Measurements from ENCODE around the gene P2RY11. TPM values are rescaled to one million over a fixed set of nuclear protein-coding genes. Genes with fewer than 3 reads are reported as not detected.

P2RY11 gene
- polyA plus RNA-seq, 2 of the 4 experiments (the other 2 are of a cell fraction), result 1.9 to 6.4 TPM

DNA sequence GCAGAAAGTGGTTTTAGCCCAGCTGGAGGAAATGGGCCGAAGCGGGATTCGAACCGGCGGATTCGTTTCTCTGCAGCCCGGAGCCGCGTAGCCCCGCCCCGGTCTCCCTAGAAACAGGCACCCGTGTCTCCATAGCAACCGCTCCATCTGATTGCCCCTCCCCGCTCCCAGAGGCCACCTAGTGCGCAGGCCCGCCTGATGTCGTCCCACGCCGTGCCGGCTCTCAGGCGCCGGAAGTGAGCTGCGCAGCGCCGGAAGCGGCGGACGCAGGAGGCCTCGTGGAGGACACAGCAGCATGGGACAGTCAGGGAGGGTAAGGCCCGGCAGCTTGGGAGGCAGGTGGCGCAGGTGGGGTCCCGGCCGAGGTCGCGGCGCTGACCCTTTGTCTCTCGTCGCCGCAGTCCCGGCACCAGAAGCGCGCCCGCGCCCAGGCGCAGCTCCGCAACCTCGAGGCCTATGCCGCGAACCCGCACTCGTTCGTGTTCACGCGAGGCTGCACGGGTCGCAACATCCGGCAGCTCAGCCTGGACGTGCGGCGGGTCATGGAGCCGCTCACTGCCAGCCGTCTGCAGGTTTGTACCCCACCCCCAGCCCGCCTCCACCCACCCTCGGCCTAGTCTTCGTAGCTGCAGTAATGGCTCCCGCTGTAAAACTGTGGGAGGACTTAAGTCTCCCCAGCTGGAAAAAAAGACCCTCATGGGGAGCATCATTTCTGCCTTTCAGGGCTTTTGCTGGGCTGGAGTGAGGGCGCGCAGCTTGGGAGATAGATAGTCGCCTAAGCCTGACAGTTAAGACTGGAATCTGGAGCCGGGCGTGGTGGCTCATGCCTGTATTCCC lies 5.2 kb upstream of the P2RY11 start, which contains the start of gene PPAN (continued):
- TF ChIP-seq POLR2AphosphoS2 (conservative IDR thresholded peaks at IDR 0.05; ENCODE audit: low read length) (no peak), CHD4 (IDR thresholded peaks at IDR 0.05; ENCODE audit: borderline replicate concordance) (no peak), RCOR1 (IDR thresholded peaks at IDR 0.05; ENCODE audit: low read depth, low read length) (no peak)

DNA sequence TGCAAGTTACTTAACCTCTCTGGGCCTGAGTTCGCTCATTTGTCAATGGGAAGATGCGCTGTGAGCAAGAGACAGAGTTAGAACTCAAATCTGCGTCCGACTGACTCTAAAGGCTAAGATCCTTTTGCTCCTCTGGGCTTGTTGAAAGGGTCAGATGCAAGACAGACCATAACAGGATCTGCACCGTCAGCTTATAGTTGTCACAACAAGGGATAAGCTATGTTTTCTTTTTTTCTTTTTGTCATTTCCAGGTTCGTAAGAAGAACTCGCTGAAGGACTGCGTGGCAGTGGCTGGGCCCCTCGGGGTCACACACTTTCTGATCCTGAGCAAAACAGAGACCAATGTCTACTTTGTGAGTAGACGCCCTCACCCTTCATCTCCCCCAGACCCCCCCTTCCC lies 4.2 kb upstream of the P2RY11 start:
- 55% methylated on average over 10 of the region's 10 CpGs for whole genome bisulfite sequencing (ENCODE audit: missing lambda C conversion rate)
- POLR2A ChIA-PET, result interaction anchor here (2.4 kb wide), 1 partner anchor 10 kb away, joined by 6 read pairs; no protein-coding TSS in a partner anchor
- H3K4me3 ChIP-seq, result peak overlapping the region; percentile 97
- ATAC-seq (no peak), FAIRE-seq (no peak), DNase-seq (ENCODE audit: low read depth in 1 of 2, low spot score in 1 of 2) (no peak)
- TF ChIP-seq MAFK (IDR thresholded peaks at IDR 0.05; ENCODE audit: partially characterized antibody), result peak; percentile 44
- TF ChIP-seq, protein P1, sequence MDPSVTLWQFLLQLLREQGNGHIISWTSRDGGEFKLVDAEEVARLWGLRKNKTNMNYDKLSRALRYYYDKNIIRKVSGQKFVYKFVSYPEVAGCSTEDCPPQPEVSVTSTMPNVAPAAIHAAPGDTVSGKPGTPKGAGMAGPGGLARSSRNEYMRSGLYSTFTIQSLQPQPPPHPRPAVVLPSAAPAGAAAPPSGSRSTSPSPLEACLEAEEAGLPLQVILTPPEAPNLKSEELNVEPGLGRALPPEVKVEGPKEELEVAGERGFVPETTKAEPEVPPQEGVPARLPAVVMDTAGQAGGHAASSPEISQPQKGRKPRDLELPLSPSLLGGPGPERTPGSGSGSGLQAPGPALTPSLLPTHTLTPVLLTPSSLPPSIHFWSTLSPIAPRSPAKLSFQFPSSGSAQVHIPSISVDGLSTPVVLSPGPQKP (IDR thresholded peaks at IDR 0.05; ENCODE audit: low read depth, low read length), result no peak
- H3K27ac ChIP-seq, result peak overlapping the region; percentile 96 to 99
- H3K4me2 ChIP-seq, result peak overlapping the region; percentile 99
- H3K4me1 ChIP-seq, result peaks cover 26% of the 10 kb centered on the region; the same call in 2 of the 3 replicates
- CTCF ChIA-PET, result interaction anchor here (0.6 to 3.9 kb wide), 6 partner anchors 8 to 745 kb away, joined by 3 to 20 read pairs (median 10); partner anchors contain the start of gene EIF3G
- no peaks in the 10 kb centered on the region for H3K9me3 ChIP-seq

DNA sequence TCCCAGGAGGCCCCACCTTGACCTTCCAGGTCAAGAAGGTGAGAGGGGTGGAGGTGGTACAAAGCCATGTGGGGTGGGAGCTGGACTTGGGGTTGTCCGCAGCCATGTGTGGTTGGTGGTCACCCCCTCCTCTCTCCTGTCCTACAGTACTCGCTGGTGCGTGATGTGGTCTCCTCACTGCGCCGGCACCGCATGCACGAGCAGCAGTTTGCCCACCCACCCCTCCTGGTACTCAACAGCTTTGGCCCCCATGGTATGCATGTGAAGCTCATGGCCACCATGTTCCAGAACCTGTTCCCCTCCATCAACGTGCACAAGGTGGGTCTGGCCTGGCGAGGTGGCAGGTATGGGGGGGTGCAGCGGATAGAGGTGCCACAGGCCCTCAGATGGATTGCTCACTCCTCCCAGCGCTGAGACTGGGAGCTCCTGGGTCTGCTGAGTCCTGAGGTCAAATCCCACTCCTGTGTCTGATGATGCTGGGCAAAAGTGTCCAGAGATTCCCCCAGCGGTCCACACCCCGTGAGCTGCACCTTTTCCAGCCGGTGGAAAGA lies 3.6 kb upstream of the P2RY11 start:
- Histone ChIP-seq H3K4me3 (no peak overlapping the region; the same call in 2 of the 3 replicates), H3K4me2 (peak overlapping the region; percentile 99), H3K27ac (peak overlapping the region in 1 of 2 experiments; percentile 99; a peak in 1 of 6 replicates), H3K4me1 (peaks cover 32% of the 10 kb centered on the region; the same call in 2 of the 3 replicates), H3K9me3 (no peaks in the 10 kb centered on the region)
- WGBS (ENCODE audit: missing lambda C conversion rate), result 96% methylated on average over 14 of the region's 14 CpGs
- CTCF ChIA-PET, result interaction anchor here (0.6 to 3.9 kb wide), 8 partner anchors 9 to 438 kb away, joined by 3 to 20 read pairs (median 8); partner anchors contain the start of gene EIF3G
- POLR2A ChIA-PET, result interaction anchor here (1.1 to 2.4 kb wide), 2 partner anchors 9 to 12 kb away, joined by 3 to 6 read pairs; no protein-coding TSS in a partner anchor
- TF ChIP-seq, protein P2, sequence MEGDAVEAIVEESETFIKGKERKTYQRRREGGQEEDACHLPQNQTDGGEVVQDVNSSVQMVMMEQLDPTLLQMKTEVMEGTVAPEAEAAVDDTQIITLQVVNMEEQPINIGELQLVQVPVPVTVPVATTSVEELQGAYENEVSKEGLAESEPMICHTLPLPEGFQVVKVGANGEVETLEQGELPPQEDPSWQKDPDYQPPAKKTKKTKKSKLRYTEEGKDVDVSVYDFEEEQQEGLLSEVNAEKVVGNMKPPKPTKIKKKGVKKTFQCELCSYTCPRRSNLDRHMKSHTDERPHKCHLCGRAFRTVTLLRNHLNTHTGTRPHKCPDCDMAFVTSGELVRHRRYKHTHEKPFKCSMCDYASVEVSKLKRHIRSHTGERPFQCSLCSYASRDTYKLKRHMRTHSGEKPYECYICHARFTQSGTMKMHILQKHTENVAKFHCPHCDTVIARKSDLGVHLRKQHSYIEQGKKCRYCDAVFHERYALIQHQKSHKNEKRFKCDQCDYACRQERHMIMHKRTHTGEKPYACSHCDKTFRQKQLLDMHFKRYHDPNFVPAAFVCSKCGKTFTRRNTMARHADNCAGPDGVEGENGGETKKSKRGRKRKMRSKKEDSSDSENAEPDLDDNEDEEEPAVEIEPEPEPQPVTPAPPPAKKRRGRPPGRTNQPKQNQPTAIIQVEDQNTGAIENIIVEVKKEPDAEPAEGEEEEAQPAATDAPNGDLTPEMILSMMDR (IDR thresholded peaks at IDR 0.05), result no peak
- no peak for TF ChIP-seq BHLHE40 (IDR thresholded peaks at IDR 0.05; ENCODE audit: low read depth, low read length)
- no peak for TF ChIP-seq RCOR1 (IDR thresholded peaks at IDR 0.05; ENCODE audit: low read depth, low read length)
- TF ChIP-seq, protein P3, sequence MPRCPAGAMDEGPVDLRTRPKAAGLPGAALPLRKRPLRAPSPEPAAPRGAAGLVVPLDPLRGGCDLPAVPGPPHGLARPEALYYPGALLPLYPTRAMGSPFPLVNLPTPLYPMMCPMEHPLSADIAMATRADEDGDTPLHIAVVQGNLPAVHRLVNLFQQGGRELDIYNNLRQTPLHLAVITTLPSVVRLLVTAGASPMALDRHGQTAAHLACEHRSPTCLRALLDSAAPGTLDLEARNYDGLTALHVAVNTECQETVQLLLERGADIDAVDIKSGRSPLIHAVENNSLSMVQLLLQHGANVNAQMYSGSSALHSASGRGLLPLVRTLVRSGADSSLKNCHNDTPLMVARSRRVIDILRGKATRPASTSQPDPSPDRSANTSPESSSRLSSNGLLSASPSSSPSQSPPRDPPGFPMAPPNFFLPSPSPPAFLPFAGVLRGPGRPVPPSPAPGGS (IDR thresholded peaks at IDR 0.05), result no peak
- no peak for TF ChIP-seq EHF (CRISPR knock-in tag; IDR thresholded peaks at IDR 0.05)
- TF ChIP-seq TFCP2L1 (CRISPR knock-in tag; IDR thresholded peaks at IDR 0.05), result no peak
- TF ChIP-seq, protein P4, sequence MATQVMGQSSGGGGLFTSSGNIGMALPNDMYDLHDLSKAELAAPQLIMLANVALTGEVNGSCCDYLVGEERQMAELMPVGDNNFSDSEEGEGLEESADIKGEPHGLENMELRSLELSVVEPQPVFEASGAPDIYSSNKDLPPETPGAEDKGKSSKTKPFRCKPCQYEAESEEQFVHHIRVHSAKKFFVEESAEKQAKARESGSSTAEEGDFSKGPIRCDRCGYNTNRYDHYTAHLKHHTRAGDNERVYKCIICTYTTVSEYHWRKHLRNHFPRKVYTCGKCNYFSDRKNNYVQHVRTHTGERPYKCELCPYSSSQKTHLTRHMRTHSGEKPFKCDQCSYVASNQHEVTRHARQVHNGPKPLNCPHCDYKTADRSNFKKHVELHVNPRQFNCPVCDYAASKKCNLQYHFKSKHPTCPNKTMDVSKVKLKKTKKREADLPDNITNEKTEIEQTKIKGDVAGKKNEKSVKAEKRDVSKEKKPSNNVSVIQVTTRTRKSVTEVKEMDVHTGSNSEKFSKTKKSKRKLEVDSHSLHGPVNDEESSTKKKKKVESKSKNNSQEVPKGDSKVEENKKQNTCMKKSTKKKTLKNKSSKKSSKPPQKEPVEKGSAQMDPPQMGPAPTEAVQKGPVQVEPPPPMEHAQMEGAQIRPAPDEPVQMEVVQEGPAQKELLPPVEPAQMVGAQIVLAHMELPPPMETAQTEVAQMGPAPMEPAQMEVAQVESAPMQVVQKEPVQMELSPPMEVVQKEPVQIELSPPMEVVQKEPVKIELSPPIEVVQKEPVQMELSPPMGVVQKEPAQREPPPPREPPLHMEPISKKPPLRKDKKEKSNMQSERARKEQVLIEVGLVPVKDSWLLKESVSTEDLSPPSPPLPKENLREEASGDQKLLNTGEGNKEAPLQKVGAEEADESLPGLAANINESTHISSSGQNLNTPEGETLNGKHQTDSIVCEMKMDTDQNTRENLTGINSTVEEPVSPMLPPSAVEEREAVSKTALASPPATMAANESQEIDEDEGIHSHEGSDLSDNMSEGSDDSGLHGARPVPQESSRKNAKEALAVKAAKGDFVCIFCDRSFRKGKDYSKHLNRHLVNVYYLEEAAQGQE (IDR thresholded peaks at IDR 0.05), result no peak
- TF ChIP-seq MAFK (IDR thresholded peaks at IDR 0.05; ENCODE audit: partially characterized antibody), result no peak
- TF ChIP-seq MAZ (IDR thresholded peaks at IDR 0.05; ENCODE audit: borderline replicate concordance, low read depth, low read length), result no peak
- no peak for TF ChIP-seq ZSCAN20 (CRISPR knock-in tag; IDR thresholded peaks at IDR 0.05)
- DNase-seq (ENCODE audit: low read depth in 1 of 2, low spot score in 1 of 2), result no peak
- no peak for ATAC-seq
- no peak for FAIRE-seq
